Bronchial epithelial cell (primary cell): ENCODE results near the gene PCYT2. TPM values are rescaled to one million over a fixed set of nuclear protein-coding genes. Genes with fewer than 3 reads are reported as not detected.

Source experiments
- DNase-seq: peaks from one replicate; pipeline ENCODE4 v3.0.0-alpha.2; 2010; ENCODE audit warnings: low read depth
- FAIRE-seq: peaks from 2 replicates; lab custom pipeline; 2011; peaks lifted over from hg19 to GRCh38; lab: Jason Lieb, UNC
- H3K27me3 ChIP-seq: 2 replicates; pipeline ENCODE4 v1.5.1; 2011; ENCODE audit warnings: low read length; ENCODE audit not compliant: control insufficient read depth, insufficient read depth
- H3K36me3 ChIP-seq: 2 replicates; pipeline ENCODE4 v1.5.1; 2011; ENCODE audit warnings: low read length; ENCODE audit not compliant: control insufficient read depth, insufficient read depth
- H3K4me3 ChIP-seq: 2 replicates; pipeline ENCODE4 v1.5.1; 2011; ENCODE audit warnings: mild to moderate bottlenecking, low read depth, low read length, control low read depth
- total RNA-seq: library from RNA; depleted of rRNA; stranded (reverse); fragments of >200 nt; gene quantifications from 2 replicates; pipeline ENCODE4 v1.2.1, GENCODE V29; 2014
- TF ChIP-seq, protein P1 (sequence below): IDR thresholded peaks from 2 replicates; pipeline ENCODE4 v1.5.1; 2011; ENCODE audit warnings: mild to moderate bottlenecking, moderate library complexity, low read length, control low read depth, inconsistent platforms; ENCODE audit not compliant: insufficient read depth, severe bottlenecking

PCYT2 gene
- total RNA-seq, 1 donor from 2014 or later: 29.5 TPM

DNA sequence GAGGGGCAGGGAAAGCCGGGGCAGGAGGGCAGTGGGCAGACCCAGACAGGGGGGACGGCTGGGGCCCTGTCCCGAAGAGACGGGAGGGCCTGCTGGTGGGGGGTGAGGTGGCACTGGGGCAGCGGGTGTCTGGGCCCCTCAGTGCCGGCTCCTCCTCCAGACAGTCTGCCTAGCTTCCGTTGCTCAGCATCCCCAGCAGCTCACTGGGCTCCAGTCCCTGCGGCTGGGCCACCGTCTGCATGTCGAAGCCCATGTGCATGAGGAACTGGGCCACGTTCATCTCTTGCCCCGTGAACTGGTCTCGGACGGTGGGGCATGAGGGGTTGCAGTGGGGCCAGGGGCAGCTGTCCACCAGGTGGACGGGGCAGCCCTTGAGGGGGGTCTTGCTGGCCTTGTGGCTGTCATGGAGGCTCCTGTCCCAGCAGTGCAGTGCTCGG, 41.6 kb upstream of the PCYT2 start:
- H3K4me3 ChIP-seq: no peak overlapping the region
- no peaks in the 10 kb centered on the region for H3K27me3 ChIP-seq
- H3K36me3 ChIP-seq: no peaks in the 10 kb centered on the region
- TF ChIP-seq, protein P1, sequence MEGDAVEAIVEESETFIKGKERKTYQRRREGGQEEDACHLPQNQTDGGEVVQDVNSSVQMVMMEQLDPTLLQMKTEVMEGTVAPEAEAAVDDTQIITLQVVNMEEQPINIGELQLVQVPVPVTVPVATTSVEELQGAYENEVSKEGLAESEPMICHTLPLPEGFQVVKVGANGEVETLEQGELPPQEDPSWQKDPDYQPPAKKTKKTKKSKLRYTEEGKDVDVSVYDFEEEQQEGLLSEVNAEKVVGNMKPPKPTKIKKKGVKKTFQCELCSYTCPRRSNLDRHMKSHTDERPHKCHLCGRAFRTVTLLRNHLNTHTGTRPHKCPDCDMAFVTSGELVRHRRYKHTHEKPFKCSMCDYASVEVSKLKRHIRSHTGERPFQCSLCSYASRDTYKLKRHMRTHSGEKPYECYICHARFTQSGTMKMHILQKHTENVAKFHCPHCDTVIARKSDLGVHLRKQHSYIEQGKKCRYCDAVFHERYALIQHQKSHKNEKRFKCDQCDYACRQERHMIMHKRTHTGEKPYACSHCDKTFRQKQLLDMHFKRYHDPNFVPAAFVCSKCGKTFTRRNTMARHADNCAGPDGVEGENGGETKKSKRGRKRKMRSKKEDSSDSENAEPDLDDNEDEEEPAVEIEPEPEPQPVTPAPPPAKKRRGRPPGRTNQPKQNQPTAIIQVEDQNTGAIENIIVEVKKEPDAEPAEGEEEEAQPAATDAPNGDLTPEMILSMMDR: no peak
- no peak for DNase-seq
- no peak for FAIRE-seq

- Histone ChIP-seq H3K36me3 (no peaks in the 10 kb centered on the region), H3K27me3 (no peaks in the 10 kb centered on the region), H3K4me3 (no peak overlapping the region)
- TF ChIP-seq, protein P1: no peak
- no peak for FAIRE-seq
- DNase-seq: no peak
Observed at GRCh38 chr17:81951785-81952684, 40.8 kb upstream of the PCYT2 start.

- no peak for DNase-seq
- TF ChIP-seq, protein P1: no peak
- no peaks in the 10 kb centered on the region for H3K27me3 ChIP-seq
- peak; percentile 62 for FAIRE-seq
- no peaks in the 10 kb centered on the region for H3K36me3 ChIP-seq
- no peak overlapping the region for H3K4me3 ChIP-seq
Observed at GRCh38 chr17:81950501-81950900, 39.3 kb upstream of the PCYT2 start.

DNA sequence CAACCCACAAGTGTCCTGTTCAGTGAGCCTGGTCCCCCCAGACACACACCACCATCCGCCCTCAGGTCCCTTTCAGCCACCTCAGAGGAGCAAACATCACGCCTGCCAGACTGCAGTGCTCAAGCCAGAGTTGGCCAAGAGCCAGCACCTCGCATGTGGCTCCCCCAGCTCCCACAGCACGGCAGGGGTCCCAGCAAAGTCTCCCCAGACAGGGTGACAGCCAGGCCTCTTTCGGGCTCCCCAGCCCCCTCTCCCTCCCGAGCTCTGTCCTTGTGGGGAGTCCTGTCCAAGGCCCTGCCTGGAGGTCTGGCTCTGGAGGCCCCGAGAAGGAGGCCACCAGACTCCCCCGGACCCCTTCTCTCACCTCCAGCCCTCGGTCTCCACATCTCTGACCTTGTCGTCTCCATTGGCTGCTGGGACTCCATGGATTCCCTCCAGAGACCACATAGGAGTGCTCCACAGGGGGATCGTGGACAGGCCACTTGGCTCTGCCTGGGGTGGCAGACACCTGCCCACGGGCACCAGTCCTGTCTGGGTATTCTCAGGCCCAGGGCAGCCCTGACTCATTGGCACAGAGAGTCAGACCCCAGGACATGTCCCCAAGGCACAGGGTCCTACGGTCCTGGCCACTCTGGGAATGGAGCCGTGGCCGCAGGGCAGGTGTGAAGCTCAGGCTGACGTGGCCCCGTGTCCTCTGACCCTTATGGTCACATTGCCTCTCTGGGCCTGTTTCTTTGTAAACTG, 37.6 kb upstream of the PCYT2 start:
- no peak for FAIRE-seq

DNA sequence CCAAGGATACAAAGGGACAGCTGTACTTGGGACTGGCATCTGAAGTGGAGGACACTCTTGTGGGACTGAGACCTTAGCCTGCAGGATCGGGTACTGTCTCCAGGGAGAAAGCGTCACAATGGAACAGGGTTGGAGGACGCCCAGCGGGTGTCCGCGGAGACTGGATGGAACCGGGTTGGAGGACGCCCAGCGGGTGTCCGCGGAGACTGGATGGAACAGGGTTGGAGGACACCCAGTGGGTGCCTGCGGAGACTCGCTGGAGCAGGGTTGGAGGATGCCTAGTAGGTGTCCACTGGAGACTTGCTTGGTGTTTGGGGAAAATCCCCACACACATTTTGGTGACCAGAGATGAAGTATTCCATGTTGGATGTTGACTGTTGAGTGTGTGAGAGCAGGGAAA, 36.0 kb upstream of the PCYT2 start, which contains the start of gene MYADML2:
MYADML2 (minus strand) TSS at position 45 of the 400 bp plus-strand sequence. CDS start 5,492 bp downstream, outside the sequence.
- no peak for DNase-seq
- no peak for FAIRE-seq
- Histone ChIP-seq H3K27me3 (no peaks in the 10 kb centered on the region), H3K4me3 (no peak within 1 kb of the TSS), H3K36me3 (no peaks in the 10 kb centered on the region)
- TF ChIP-seq, protein P1: no peak

More for the DNA sequence above, 37.6 kb upstream of the PCYT2 start:
- Histone ChIP-seq H3K36me3 (no peaks in the 10 kb centered on the region), H3K27me3 (no peaks in the 10 kb centered on the region), H3K4me3 (no peak overlapping the region)
- TF ChIP-seq, protein P1: no peak
- DNase-seq: no peak
